ENCODE data around the gene UBIAD1.
"Not testable (repeated sequence)": the region's sequence is repeated elsewhere in the genome, so short reads cannot be mapped to it uniquely, and the experiment has no call there.

Gene UBIAD1

DNA sequence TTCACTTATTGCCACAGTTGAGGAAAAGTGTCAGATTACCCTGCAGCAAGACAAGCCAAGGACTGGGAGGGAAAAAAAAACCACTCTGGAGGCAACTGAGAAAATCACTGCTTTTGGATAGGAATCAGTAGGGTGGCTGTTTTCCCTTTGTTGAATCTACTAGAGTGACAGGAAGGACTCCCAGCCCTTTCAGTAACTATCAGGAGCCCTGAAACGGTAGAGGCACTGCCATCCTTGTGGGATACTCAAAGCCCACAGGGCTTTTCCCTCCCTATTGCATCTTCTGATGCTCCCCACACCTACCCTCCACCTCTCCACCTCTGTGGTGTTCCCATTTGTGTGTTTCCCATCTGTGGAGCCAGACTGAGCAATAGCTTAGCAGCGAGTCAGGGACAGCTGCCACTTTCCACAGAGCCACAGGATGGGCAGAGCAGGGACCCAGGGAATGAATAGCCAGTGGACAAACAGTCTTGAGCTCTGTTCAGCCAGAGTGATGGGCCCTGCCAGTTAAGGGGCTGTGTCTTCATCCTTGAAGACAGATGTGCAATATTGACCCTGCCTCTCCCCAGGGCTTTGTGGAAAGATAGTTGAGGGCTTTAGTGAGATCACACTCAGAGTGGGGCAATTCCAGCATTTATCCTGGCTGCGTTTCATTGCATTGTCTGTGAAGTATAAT lies 13.9 kb downstream of the UBIAD1 start:
- TF ChIP-seq, protein P1, sequence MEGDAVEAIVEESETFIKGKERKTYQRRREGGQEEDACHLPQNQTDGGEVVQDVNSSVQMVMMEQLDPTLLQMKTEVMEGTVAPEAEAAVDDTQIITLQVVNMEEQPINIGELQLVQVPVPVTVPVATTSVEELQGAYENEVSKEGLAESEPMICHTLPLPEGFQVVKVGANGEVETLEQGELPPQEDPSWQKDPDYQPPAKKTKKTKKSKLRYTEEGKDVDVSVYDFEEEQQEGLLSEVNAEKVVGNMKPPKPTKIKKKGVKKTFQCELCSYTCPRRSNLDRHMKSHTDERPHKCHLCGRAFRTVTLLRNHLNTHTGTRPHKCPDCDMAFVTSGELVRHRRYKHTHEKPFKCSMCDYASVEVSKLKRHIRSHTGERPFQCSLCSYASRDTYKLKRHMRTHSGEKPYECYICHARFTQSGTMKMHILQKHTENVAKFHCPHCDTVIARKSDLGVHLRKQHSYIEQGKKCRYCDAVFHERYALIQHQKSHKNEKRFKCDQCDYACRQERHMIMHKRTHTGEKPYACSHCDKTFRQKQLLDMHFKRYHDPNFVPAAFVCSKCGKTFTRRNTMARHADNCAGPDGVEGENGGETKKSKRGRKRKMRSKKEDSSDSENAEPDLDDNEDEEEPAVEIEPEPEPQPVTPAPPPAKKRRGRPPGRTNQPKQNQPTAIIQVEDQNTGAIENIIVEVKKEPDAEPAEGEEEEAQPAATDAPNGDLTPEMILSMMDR (conservative IDR thresholded peaks at IDR 0.05; ENCODE audit: low read length), result no peak
- no peak overlapping the region for H3K4me3 ChIP-seq (ENCODE audit: low read length)
- DNase-seq (ENCODE audit: low read depth), result peak; percentile 22

DNA sequence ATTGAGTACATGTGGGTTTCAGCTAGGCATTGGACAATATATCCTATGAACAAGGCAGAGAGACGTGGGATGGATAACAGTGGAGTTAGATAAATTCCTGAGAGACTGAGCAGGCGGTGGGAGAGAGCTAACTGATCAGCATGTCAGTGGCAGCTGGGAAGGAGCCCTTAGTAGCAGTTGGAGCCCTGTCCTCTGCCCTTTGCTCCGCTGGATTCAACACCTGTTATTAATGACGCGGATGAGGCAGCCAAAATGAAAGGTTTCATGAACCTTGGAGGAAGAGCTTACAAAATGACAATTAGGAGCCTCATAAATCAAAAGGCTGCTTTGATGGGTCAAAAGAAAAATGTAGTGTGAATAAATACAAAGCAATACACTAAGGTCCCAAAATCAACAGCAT lies 16.1 kb downstream of the UBIAD1 start:
- TF ChIP-seq, protein P1 (conservative IDR thresholded peaks at IDR 0.05; ENCODE audit: low read length), result no peak
- no peak overlapping the region for H3K4me3 ChIP-seq (ENCODE audit: low read length)
- DNase-seq (ENCODE audit: low read depth), result no peak

DNA sequence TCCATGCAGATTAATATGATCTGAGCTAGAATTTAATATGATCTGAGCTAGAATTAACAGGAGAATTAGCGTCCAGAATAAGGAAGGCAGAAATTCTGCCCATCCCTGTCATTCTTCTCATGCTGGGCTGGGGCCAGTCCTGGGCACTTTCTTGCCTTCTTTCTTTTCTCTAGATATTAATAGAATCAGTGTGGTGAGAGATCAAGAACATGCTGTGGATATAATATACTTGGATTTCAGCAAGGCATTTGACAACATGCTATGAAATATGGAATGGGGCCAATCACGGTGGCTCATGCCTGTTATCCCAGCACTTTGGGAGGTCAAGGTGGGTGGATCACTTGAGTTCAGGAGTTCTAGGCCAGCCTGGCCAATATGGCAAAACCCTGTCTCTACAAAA lies 18.1 kb downstream of the UBIAD1 start:
- DNase-seq (ENCODE audit: low read depth), result no peak
- no peak overlapping the region for H3K4me3 ChIP-seq (ENCODE audit: low read length)
- TF ChIP-seq, protein P1 (conservative IDR thresholded peaks at IDR 0.05; ENCODE audit: low read length), result no peak

DNA sequence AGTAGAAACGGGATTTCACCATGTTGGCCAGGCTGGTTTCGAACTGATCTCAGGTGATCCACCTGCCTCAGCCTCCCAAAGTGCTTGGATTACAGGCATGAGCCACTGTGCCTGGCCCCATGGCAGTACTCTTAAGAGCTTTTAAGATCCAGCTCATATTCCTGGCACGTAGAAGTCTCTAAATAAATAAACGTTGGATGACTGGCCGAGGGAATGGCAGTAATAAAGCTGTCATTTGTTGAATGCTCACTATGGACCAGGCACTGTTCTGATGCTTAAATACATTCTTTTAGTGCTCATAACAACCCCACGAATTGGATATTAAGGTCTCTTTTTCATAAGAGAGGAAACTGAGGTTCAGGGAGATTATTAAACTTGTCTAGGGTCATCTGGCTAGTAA lies 20.9 kb downstream of the UBIAD1 start:
- TF ChIP-seq, protein P1 (conservative IDR thresholded peaks at IDR 0.05; ENCODE audit: low read length), result no peak
- DNase-seq (ENCODE audit: low read depth), result no peak
- H3K4me3 ChIP-seq (ENCODE audit: low read length), result no peak overlapping the region

DNA sequence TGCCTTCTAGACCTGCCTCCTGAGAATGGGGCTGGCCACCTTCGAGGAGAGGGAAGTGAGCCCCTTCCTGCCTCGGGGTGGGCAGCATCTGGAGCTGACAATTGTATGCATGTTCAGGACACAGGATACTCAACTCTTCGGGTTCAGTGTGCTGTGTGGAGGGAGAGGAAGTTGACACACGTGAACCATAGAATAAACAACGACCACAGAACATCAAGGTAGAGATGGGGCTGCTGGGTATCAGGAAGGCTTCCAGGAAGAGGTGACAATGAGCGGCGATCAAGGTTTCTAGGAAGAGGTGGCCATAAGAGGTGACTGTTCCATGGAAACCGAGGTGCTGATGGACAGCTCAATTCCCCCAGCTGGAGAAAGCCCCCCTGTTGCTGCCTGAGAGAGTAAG lies 22.0 kb downstream of the UBIAD1 start:
- no peak overlapping the region for H3K4me3 ChIP-seq (ENCODE audit: low read length)
- DNase-seq (ENCODE audit: low read depth), result no peak
- TF ChIP-seq, protein P1 (conservative IDR thresholded peaks at IDR 0.05; ENCODE audit: low read length), result no peak

DNA sequence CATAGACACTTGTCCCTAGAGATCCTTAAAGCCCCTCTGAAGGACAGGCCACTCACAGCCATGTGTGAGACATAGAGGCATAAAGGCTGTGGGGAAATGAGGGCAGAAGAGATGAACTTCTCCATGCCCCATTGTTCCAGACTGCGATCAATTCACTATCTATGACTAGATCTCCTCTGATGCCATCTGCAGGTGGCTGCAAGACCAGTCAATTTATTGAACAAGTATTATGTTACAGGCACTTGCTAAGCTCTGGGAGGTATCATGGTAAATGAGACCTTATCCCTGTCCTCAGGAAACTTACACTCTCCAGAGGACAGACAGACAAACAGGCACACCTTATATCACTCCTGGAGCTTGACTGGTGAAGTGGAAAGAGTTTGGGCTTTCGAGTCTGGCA lies 22.9 kb downstream of the UBIAD1 start:
- DNase-seq (ENCODE audit: low read depth), result no peak
- H3K4me3 ChIP-seq (ENCODE audit: low read length), result no peak overlapping the region
- TF ChIP-seq, protein P1 (conservative IDR thresholded peaks at IDR 0.05; ENCODE audit: low read length), result no peak

DNA sequence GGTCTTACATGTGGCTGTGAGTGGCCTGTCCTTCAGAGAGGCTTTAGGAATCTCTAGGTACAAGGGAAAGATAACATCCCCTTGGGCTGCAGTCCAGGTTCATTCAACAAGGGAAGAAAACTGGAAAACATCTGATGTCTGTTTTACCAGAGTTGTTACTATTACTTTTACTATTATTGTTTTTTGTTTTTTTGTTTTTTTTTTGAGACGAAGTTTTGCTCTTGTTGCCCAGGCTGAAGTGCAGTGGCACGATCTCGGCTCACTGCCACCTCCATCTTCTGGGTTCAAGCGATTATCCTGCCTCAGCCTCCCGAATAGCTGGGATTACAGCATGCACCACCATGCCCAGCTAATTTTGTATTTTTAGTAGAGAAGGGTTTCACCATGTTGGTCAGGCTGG lies 24.8 kb downstream of the UBIAD1 start:
- not testable (repeated sequence) for DNase-seq (ENCODE audit: low read depth); H3K4me3 ChIP-seq (ENCODE audit: low read length)

Data from AG10803 (cell line).